MM.1S (cell line): Measurements from ENCODE around the gene GGNBP2.

Experiments
- DNase-seq: peaks from one replicate; pipeline ENCODE4 v3.0.0-alpha.2; 2015
- H2AFZ ChIP-seq: fragments of 300-600 bp; sonication (generic); 2 replicates; pipeline ENCODE4 v1.6.0; 2016; ENCODE audit warnings: antibody characterized with exemption, low read length
- H3F3A ChIP-seq: fragments of 300-600 bp; sonication (generic); 2 replicates; pipeline ENCODE4 v1.6.1; 2016; ENCODE audit warnings: mild to moderate bottlenecking, antibody characterized with exemption, low read length, moderate library complexity, mixed read lengths; ENCODE audit not compliant: insufficient read depth
- H3K27ac ChIP-seq: fragments of 300-600 bp; sonication (generic); 2 replicates; pipeline ENCODE4 v1.5.1; 2016; ENCODE audit warnings: mild to moderate bottlenecking, low read length
- H3K27me3 ChIP-seq: fragments of 300-600 bp; sonication (generic); replicated peaks from 2 replicates; pipeline ENCODE4 v1.6.0; 2016; ENCODE audit warnings: low read length; ENCODE audit not compliant: insufficient read depth
- H3K36me3 ChIP-seq: fragments of 300-600 bp; sonication (generic); replicated peaks from 2 replicates; pipeline ENCODE4 v1.6.1; 2016; ENCODE audit warnings: mild to moderate bottlenecking, low read length, mixed read lengths; ENCODE audit not compliant: insufficient read depth
- H3K4me1 ChIP-seq: fragments of 300-600 bp; sonication (generic); 2 replicates; pipeline ENCODE4 v1.6.1; 2016; ENCODE audit warnings: low read length, mixed read lengths
- H3K4me2 ChIP-seq: fragments of 300-600 bp; sonication (generic); 2 replicates; pipeline ENCODE4 v1.6.0; 2016; ENCODE audit warnings: low read depth, low read length
- H3K4me3 ChIP-seq: fragments of 300-600 bp; sonication (generic); 2 replicates; pipeline ENCODE4 v1.5.1; 2016; ENCODE audit warnings: low read length, mixed read lengths
- H3K79me2 ChIP-seq: fragments of 300-600 bp; sonication (generic); 2 replicates; pipeline ENCODE4 v1.6.1; 2016; ENCODE audit warnings: mixed run types, low read length, mixed read lengths
- H3K9ac ChIP-seq: fragments of 300-600 bp; sonication (generic); 2 replicates; pipeline ENCODE4 v1.6.1; 2016; ENCODE audit warnings: low read length, mixed read lengths
- H3K9me2 ChIP-seq: fragments of 300-600 bp; sonication (generic); replicated peaks from 2 replicates; pipeline ENCODE4 v1.6.1; 2016; ENCODE audit warnings: mild to moderate bottlenecking, low read length, mixed read lengths; ENCODE audit not compliant: insufficient read depth
- H3K9me3 ChIP-seq: fragments of 300-600 bp; sonication (generic); replicated peaks from 2 replicates; pipeline ENCODE4 v1.6.1; 2016; ENCODE audit warnings: mild to moderate bottlenecking, low read length, mixed read lengths; ENCODE audit not compliant: insufficient read depth
- H4K20me1 ChIP-seq: fragments of 300-600 bp; sonication (generic); 2 replicates; pipeline ENCODE4 v1.6.1; 2016; ENCODE audit warnings: mild to moderate bottlenecking, low read length, moderate library complexity, mixed read lengths; ENCODE audit not compliant: insufficient read depth
- EZH2 ChIP-seq: fragments of 300-600 bp; sonication (generic); optimal IDR thresholded peaks from 2 replicates; pipeline ENCODE3; 2017; ENCODE audit warnings: low read depth, mild to moderate bottlenecking, antibody characterized with exemption, low read length, mixed read lengths
- EZH2phosphoT487 ChIP-seq: fragments of 300-600 bp; sonication (generic); IDR thresholded peaks from 2 replicates; pipeline ENCODE4 v1.6.1; 2018; ENCODE audit warnings: antibody characterized with exemption, low read length
- TF ChIP-seq, protein P1 (sequence below): fragments of 300-600 bp; sonication (generic); IDR thresholded peaks from 2 replicates; pipeline ENCODE4 v1.5.1; 2016; ENCODE audit warnings: antibody characterized with exemption, low read length, mixed read lengths

GGNBP2 gene

DNA sequence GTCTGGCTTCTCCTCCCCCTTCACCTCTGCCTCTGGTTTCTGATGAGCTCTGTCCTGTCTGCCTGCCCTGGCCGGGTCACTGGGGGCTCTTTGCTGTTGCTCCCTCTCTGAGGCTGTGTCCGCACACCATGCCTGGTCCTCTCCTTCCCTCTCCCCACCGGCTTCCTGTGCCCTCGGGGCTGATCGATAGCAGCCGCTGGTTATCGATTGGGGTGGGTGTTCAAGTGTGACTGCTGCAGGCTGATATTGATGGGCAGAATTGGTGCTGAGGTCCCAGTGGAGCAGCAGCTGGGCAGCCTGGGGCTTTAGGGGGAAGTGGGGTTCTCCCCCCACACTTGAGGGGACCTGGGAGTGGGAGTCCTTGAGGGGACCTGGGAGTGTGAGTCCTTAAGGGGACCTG lies 73.1 kb downstream of the GGNBP2 start:
- no peaks in the 10 kb centered on the region for H3K9me2 ChIP-seq
- H3K9me3 ChIP-seq: no peaks in the 10 kb centered on the region
- no peak overlapping the region for H3K4me2 ChIP-seq
- H3K9ac ChIP-seq: no peak overlapping the region
- no peaks in the 10 kb centered on the region for H3K4me1 ChIP-seq
- TF ChIP-seq, protein P1, sequence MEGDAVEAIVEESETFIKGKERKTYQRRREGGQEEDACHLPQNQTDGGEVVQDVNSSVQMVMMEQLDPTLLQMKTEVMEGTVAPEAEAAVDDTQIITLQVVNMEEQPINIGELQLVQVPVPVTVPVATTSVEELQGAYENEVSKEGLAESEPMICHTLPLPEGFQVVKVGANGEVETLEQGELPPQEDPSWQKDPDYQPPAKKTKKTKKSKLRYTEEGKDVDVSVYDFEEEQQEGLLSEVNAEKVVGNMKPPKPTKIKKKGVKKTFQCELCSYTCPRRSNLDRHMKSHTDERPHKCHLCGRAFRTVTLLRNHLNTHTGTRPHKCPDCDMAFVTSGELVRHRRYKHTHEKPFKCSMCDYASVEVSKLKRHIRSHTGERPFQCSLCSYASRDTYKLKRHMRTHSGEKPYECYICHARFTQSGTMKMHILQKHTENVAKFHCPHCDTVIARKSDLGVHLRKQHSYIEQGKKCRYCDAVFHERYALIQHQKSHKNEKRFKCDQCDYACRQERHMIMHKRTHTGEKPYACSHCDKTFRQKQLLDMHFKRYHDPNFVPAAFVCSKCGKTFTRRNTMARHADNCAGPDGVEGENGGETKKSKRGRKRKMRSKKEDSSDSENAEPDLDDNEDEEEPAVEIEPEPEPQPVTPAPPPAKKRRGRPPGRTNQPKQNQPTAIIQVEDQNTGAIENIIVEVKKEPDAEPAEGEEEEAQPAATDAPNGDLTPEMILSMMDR: no peak
- TF ChIP-seq EZH2 (no peak), EZH2phosphoT487 (no peak)
- no peak overlapping the region for H3K27ac ChIP-seq
- no peak for DNase-seq
- H3K79me2 ChIP-seq: no peaks in the 10 kb centered on the region
- no peaks in the 10 kb centered on the region for H3K27me3 ChIP-seq
- H2AFZ ChIP-seq: no peak overlapping the region
- no peaks in the 10 kb centered on the region for H3K36me3 ChIP-seq
- no peaks in the 10 kb centered on the region for H4K20me1 ChIP-seq
- H3K4me3 ChIP-seq: no peak overlapping the region
- no peaks in the 10 kb centered on the region for H3F3A ChIP-seq

DNA sequence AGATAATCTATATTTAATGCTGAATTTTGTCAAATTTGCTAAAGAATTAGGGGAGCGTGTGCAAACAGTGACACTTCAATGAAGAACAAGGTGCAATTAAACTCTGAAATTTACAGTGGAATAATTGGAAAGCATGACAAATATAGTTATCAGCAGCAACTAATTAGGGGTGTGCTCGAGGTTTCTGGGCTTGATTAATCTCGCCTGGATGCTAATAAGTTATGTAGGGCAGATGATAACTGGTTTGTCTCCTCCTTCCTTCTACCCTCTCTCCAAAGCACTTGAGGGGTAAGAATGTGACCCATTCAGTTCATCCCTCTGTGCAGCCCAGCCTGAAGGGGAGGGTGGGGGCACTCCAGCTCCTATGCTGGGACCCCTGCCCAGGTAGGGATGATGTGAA lies 78.6 kb downstream of the GGNBP2 start:
- no peaks in the 10 kb centered on the region for H3K9me3 ChIP-seq
- no peak overlapping the region for H2AFZ ChIP-seq
- H3K4me3 ChIP-seq: no peak overlapping the region
- no peaks in the 10 kb centered on the region for H3F3A ChIP-seq
- no peak overlapping the region for H3K4me2 ChIP-seq
- no peaks in the 10 kb centered on the region for H3K79me2 ChIP-seq
- H3K27me3 ChIP-seq: no peaks in the 10 kb centered on the region
- DNase-seq: no peak
- TF ChIP-seq EZH2 (no peak), EZH2phosphoT487 (no peak)
- TF ChIP-seq, protein P1: no peak
- H3K9ac ChIP-seq: no peak overlapping the region
- H3K36me3 ChIP-seq: no peaks in the 10 kb centered on the region
- no peaks in the 10 kb centered on the region for H3K4me1 ChIP-seq
- H3K27ac ChIP-seq: no peak overlapping the region
- H3K9me2 ChIP-seq: no peaks in the 10 kb centered on the region
- H4K20me1 ChIP-seq: no peaks in the 10 kb centered on the region

DNA sequence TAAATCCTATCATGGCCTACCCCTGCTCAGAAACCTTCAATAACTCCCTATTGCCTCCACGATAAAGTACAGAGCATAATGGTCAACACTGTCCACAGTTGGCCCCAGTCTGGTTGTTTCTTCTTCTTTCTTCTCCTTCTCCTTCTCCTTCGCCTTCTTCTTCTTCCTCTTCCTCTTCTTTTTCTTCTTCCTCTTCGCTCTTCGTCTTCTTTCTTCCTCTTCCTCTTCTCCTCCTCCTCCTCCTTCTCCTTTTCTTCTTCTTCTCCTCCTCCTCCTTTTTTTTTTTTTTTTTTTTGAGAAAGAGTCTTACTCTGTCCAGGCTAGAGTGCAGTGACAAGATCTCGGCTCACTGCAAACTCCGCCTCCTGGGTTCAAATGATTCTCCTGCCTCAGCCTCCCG lies 80.5 kb downstream of the GGNBP2 start:
- Histone ChIP-seq H3K4me2 (no peak overlapping the region), H3K4me1 (no peaks in the 10 kb centered on the region), H3K36me3 (no peaks in the 10 kb centered on the region), H2AFZ (no peak overlapping the region), H3K9me2 (no peaks in the 10 kb centered on the region), H4K20me1 (no peaks in the 10 kb centered on the region), H3K79me2 (no peaks in the 10 kb centered on the region), H3K27me3 (no peaks in the 10 kb centered on the region), H3K27ac (no peak overlapping the region), H3F3A (no peaks in the 10 kb centered on the region), H3K9ac (no peak overlapping the region), H3K4me3 (no peak overlapping the region), H3K9me3 (no peaks in the 10 kb centered on the region)
- no peak for DNase-seq
- TF ChIP-seq EZH2 (no peak), EZH2phosphoT487 (no peak)
- TF ChIP-seq, protein P1: no peak
